ENCODE data around the gene ANKRD55. TPM values are rescaled to one million over a fixed set of nuclear protein-coding genes. Genes with fewer than 3 reads are reported as not detected.

Gene ANKRD55
- total RNA-seq, 4 donors from 2014 or later: 0.44 to 0.46 TPM; not detected in 2

GRCh38 chr5:56190497-56190896, 42.6 kb downstream of the ANKRD55 start:
- ATAC-seq (ENCODE audit: low FRiP score): no peak
- no peak for DNase-seq (ENCODE audit: low spot score)
- TF ChIP-seq CTCF (IDR thresholded peaks at IDR 0.05): no peak

GRCh38 chr5:56185768-56186311, 47.3 kb downstream of the ANKRD55 start:
- DNase-seq (ENCODE audit: low spot score): no peak
- TF ChIP-seq CTCF (IDR thresholded peaks at IDR 0.05): no peak
- ATAC-seq (ENCODE audit: low FRiP score): no peak

DNA sequence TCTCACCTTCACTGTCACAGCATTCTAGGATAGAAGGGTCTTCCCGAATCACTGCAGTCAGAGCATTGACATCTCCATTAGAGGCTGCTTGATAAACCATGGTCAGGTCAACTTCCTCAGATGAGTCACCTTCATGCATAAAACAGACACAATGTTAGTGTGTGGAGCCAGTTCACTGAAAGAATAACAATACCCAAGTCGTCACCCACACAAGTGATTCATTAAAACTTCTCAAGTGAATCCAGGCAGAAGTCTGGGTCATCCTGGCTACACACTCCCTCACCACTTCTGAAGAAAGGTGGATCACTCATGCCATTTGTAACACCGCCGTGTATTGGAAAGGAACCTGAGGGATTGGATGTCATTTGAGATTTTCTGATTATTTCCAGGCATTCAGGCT, 49.6 kb downstream of the ANKRD55 start:
- no peak for TF ChIP-seq CTCF (IDR thresholded peaks at IDR 0.05)
- no peak for DNase-seq (ENCODE audit: low spot score)
- ATAC-seq (ENCODE audit: low FRiP score): no peak

- DNase-seq (ENCODE audit: low spot score): no peak
- no peak for ATAC-seq (ENCODE audit: low FRiP score)
- TF ChIP-seq CTCF (IDR thresholded peaks at IDR 0.05): no peak
Measured at GRCh38 chr5:56179442-56179841, 53.7 kb downstream of the ANKRD55 start.

DNA sequence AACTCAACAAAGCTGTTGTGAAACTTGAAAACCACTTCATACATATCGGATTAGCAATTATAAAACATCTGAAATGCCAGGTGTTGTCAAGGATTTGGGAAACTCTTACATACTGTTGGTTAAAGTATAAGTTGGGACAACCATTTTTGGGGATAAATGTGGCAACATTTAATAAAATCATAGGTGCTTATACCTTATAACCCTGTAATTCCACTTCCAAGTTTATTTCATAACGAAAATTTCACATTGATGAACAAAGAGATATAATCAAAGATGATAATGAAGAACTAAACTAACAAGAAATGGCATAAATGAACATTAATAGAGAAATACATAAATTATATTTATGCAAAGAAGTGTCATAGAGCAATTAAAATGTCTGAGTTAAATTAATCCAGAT, 54.3 kb downstream of the ANKRD55 start:
- TF ChIP-seq CTCF (IDR thresholded peaks at IDR 0.05): no peak
- ATAC-seq (ENCODE audit: low FRiP score): no peak
- no peak for DNase-seq (ENCODE audit: low spot score)

DNA sequence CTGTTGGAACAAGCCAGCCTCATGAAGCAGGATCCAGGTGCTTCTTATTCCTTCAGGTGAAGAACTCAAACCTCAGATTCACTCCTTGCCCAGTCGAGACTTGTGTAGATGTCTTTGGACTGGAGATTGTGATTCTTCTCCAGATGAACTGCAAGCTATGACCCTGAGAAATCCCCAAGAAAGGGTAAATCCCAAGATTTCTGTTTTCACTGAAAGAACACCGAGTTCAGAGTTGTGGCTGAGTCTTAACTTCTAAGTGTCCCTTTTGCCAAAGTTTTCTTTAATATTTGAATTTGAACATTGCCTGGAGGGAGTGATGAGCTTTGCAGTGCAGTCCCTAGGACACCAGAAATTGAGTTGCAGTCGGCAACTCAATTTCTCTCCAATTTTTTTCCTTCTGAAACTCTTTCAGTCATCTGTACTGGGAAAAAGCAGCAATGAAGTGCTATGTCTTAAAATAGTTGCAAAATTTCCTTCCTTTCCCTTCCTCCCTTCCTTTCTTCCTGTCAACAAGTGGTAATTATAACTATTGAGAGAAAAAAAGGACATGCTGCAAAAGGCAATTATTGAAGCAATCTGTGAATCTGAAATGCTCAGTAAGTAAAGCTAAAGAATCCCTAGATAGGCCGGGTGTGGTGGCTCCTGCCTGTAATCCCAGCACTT, 56.1 kb downstream of the ANKRD55 start:
- TF ChIP-seq CTCF (IDR thresholded peaks at IDR 0.05): no peak
- no peak for ATAC-seq (ENCODE audit: low FRiP score)
- no peak for DNase-seq (ENCODE audit: low spot score)

DNA sequence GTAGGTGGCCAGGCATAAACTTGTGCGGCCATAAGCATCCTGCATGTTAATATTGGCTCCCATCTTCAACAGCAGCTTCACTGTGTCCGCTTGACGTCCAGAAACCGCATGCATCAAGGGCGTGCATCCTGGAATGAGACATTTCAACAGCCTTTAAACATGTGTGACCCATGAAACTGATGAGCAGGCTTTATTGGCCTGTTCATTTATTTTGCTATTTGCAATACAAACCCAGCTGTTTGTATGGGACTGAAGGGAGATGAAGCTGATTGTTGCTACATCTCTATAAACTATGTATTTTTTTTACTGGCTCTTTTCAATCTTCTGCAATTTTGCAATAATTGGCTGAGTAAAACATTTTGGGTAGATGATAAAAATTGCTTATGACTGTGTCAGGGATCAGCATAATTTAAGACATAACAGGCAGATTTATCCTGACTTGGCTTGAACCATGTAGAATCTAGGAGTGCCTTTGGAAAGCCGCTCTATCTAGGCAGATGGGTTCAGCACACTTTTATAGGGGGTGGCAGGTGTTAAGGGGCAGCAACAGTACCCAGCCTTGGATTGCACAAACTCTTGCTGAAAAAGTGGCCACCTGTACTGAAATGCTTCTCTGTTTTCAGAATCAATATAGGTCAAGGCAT, 56.9 kb downstream of the ANKRD55 start:
- TF ChIP-seq CTCF (IDR thresholded peaks at IDR 0.05): no peak
- ATAC-seq (ENCODE audit: low FRiP score) (peak; percentile 78), DNase-seq (ENCODE audit: low spot score) (no peak)
